CD4-positive, alpha-beta T cell treated with Interleukin-1 beta for 1 hour (primary cell): ENCODE measurements around the gene ADCY2.

Source experiments
- DNase-seq, 2 donors: peaks; one replicate each; pipeline ENCODE4 v3.0.0-alpha.2; 2020 to 2022

Gene ADCY2

GRCh38 chr5:7801891-7802614 lies 406.1 kb downstream of the ADCY2 start:
- no peak for DNase-seq

- peak in 1 of 2 donors; percentile 48 for DNase-seq
Measured at GRCh38 chr5:7802855-7803254, 406.9 kb downstream of the ADCY2 start.

GRCh38 chr5:7803937-7804336 lies 408.0 kb downstream of the ADCY2 start:
- no peak for DNase-seq

GRCh38 chr5:7805379-7805778 lies 409.4 kb downstream of the ADCY2 start:
- DNase-seq, result no peak

GRCh38 chr5:7808998-7809397 lies 413.1 kb downstream of the ADCY2 start:
- no peak for DNase-seq

- DNase-seq, result no peak
Measured at GRCh38 chr5:7811715-7812114, 415.8 kb downstream of the ADCY2 start.

GRCh38 chr5:7813007-7813406 lies 417.1 kb downstream of the ADCY2 start:
- DNase-seq, result no peak

- DNase-seq, result no peak
Measured at GRCh38 chr5:7813576-7813975, 417.6 kb downstream of the ADCY2 start.

- DNase-seq, result no peak
Measured at GRCh38 chr5:7814816-7815215, 418.9 kb downstream of the ADCY2 start.

GRCh38 chr5:7815892-7816534 lies 420.1 kb downstream of the ADCY2 start:
- peak; percentile 48 to 60 for DNase-seq

GRCh38 chr5:7816535-7816901 lies 420.6 kb downstream of the ADCY2 start:
- no peak for DNase-seq

GRCh38 chr5:7822449-7822848 lies 426.5 kb downstream of the ADCY2 start:
- no peak for DNase-seq

- no peak for DNase-seq
Measured at GRCh38 chr5:7823594-7823993, 427.7 kb downstream of the ADCY2 start.

- no peak for DNase-seq
Measured at GRCh38 chr5:7824995-7825394, 429.1 kb downstream of the ADCY2 start.

- DNase-seq, result no peak
Measured at GRCh38 chr5:7825630-7826029, 429.7 kb downstream of the ADCY2 start.

GRCh38 chr5:7827610-7828009 lies 431.7 kb downstream of the ADCY2 start:
- DNase-seq, result no peak

- DNase-seq, result no peak
Measured at GRCh38 chr5:7828269-7828668, 432.3 kb downstream of the ADCY2 start.

- no peak for DNase-seq
Measured at GRCh38 chr5:7834982-7835381, 439.0 kb downstream of the ADCY2 start.

- no peak for DNase-seq
Measured at GRCh38 chr5:7837403-7837802, 441.5 kb downstream of the ADCY2 start.

GRCh38 chr5:7842531-7842930 lies 446.6 kb downstream of the ADCY2 start:
- no peak for DNase-seq

GRCh38 chr5:7844901-7845300 lies 449.0 kb downstream of the ADCY2 start:
- DNase-seq, result no peak

- DNase-seq, result no peak
Measured at GRCh38 chr5:7845557-7845956, 449.6 kb downstream of the ADCY2 start.

- DNase-seq, result no peak
Measured at GRCh38 chr5:7846327-7846726, 450.4 kb downstream of the ADCY2 start.

GRCh38 chr5:7848296-7848695 lies 452.4 kb downstream of the ADCY2 start:
- no peak for DNase-seq
